ENCODE results near the gene CSRNP3.

CSRNP3 gene

DNA sequence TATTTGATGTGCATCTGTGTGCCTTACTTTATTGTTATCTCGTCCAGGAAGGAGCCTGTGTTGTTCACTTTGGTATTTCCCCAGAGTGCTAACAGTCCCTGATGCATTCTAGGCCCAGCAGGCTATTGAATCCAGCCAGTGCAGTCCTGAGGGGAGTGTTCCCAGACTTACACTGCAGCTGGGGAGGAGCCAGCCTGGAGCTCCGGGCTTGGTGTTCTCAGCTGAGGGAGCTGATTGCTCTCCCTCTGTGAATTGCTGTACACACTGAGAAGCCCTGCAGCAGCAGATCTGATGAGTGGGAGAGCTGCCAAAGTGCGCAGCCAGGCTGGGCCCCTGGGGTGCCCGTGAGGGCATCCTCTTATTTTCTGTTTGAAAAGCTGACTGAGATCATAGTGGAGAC lies 165.4 kb downstream of the CSRNP3 start:
- no peak overlapping the region for H3K9ac ChIP-seq (ENCODE audit: low read length)
- H3K27ac ChIP-seq (ENCODE audit: low read depth, low read length): no peak overlapping the region
- H3K4me3 ChIP-seq (ENCODE audit: low read length): no peak overlapping the region
- no peaks in the 10 kb centered on the region for H3K36me3 ChIP-seq (ENCODE audit: control insufficient read depth, insufficient read depth, low read length)
- peaks cover 6% of the 10 kb centered on the region for H3K4me1 ChIP-seq (ENCODE audit: control insufficient read depth, insufficient read depth, low read length)
- no peaks in the 10 kb centered on the region for H3K27me3 ChIP-seq (ENCODE audit: control insufficient read depth, insufficient read depth, low read length)

DNA sequence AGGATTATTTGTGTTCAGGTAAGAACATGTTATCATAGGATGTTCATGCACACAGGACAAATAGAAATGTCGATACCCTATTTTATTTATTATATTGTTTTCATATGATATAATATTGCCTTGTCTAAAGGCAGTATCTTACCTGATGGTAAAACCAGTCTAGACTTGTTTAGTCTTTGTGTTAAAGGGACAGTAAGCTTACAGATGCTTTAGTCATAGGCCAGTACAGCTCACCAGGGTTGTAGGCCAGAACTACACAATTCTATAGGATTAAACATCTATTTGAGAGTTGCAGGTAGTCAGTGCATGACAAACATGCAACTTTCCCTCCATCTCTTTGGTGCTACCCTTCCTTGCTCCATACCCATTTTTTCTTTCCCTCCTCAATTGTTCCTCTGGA lies 166.0 kb downstream of the CSRNP3 start:
- no peak overlapping the region for H3K27ac ChIP-seq (ENCODE audit: low read depth, low read length)
- H3K4me3 ChIP-seq (ENCODE audit: low read length): no peak overlapping the region

DNA sequence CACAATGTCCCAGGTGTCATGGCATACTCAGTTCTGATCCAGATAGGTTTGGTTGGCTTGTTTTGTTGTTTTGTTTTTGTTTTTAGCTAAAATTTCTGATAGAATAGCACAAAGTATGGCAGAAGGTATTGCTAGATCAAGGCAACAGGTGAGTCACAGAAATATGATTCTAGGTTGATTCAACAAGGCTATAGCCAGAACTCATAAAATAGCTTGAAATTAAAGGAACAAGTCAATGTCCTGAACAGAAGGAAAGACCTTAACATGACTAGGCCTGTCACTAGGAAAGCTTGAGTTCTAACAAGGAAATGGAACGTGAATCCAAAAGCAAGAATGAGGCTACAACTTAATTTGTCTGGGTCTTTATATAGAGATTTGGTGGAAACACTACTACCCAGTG lies 167.5 kb downstream of the CSRNP3 start:
- H3K9ac ChIP-seq (ENCODE audit: low read length): no peak overlapping the region
- H3K27ac ChIP-seq (ENCODE audit: low read depth, low read length): no peak overlapping the region
- no peaks in the 10 kb centered on the region for H3K27me3 ChIP-seq (ENCODE audit: control insufficient read depth, insufficient read depth, low read length)
- no peak overlapping the region for H3K4me3 ChIP-seq (ENCODE audit: low read length)
- no peaks in the 10 kb centered on the region for H3K36me3 ChIP-seq (ENCODE audit: control insufficient read depth, insufficient read depth, low read length)
- peaks cover 6% of the 10 kb centered on the region for H3K4me1 ChIP-seq (ENCODE audit: control insufficient read depth, insufficient read depth, low read length)

More for the DNA sequence above, 166.0 kb downstream of the CSRNP3 start:
- Histone ChIP-seq H3K9ac (ENCODE audit: low read length) (no peak overlapping the region), H3K4me1 (ENCODE audit: control insufficient read depth, insufficient read depth, low read length) (peaks cover 6% of the 10 kb centered on the region), H3K27me3 (ENCODE audit: control insufficient read depth, insufficient read depth, low read length) (no peaks in the 10 kb centered on the region), H3K36me3 (ENCODE audit: control insufficient read depth, insufficient read depth, low read length) (no peaks in the 10 kb centered on the region)

DNA sequence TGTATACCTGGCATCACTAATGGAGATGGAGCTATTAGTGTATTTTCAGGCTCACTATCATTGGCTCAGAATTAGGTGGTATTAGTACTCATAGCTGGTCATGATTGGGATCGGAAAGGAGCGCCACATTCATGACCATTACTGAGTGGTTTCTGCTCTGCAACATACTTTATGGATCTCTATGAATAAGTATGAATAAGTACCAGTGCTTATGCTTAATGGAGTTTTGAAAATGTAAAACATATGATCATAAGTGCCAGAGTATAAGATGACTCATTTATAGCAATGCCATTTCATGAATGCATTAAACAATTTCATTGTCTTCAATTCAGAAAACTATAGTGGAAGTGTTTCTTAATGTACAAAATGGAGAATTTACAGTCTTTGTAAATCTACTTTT lies 167.9 kb downstream of the CSRNP3 start:
- Histone ChIP-seq H3K4me3 (ENCODE audit: low read length) (no peak overlapping the region), H3K27me3 (ENCODE audit: control insufficient read depth, insufficient read depth, low read length) (no peaks in the 10 kb centered on the region), H3K4me1 (ENCODE audit: control insufficient read depth, insufficient read depth, low read length) (peaks cover 6% of the 10 kb centered on the region), H3K9ac (ENCODE audit: low read length) (no peak overlapping the region), H3K27ac (ENCODE audit: low read depth, low read length) (no peak overlapping the region), H3K36me3 (ENCODE audit: control insufficient read depth, insufficient read depth, low read length) (no peaks in the 10 kb centered on the region)

DNA sequence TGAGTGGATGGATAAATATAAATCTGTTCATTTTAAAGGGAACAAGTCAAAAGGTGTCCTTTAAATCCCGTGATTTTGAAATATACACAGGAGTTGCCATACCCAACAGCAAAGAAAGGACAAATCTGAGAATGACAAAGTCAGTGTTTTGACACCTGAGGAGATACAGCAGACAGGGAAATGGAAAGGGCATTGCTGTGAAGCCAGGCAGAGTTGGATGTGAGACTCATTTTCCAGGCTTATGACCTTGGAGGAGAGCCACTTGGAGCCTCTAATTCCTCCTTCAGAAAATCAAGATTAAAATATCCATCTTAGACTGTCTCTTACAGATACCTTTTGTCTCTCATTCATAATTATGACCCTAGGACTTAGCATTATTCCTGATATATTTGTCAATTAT lies 170.0 kb downstream of the CSRNP3 start:
- no peaks in the 10 kb centered on the region for H3K27me3 ChIP-seq (ENCODE audit: control insufficient read depth, insufficient read depth, low read length)

DNA sequence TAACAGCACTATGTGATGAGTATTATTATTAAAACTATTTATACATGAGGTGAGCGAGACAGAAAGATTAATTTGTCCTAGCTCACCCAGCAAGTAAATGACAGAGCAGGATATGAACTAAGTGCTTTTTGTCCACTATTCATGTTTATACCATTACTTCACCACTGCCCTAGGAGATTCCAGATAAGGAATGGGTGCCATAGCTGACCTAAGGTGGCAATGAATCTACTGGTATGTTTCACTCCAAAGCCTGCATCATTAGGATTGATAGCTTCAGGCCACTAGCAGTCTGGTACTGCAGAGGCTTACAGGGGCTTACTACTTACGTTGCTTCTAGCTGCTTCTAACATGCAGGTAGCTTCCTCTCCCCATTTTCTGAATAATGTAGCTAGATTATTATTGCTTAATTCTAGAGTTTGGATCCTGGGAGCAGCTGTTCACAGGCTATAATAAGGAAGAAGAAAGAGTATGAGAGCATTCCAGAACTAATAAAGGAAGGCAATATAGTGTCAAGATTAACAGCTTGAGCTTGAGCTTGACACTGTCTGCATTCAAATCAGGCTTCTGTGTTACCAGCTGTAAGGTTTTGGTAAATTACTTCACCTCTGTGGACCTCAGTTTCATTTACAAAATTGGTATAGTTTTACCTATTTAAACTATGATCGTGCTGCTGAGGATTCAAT lies 170.9 kb downstream of the CSRNP3 start:
- H3K4me3 ChIP-seq (ENCODE audit: low read length): no peak overlapping the region
- H3K9ac ChIP-seq (ENCODE audit: low read length): no peak overlapping the region
- H3K27me3 ChIP-seq (ENCODE audit: control insufficient read depth, insufficient read depth, low read length): no peaks in the 10 kb centered on the region
- H3K27ac ChIP-seq (ENCODE audit: low read depth, low read length): no peak overlapping the region
- no peaks in the 10 kb centered on the region for H3K36me3 ChIP-seq (ENCODE audit: control insufficient read depth, insufficient read depth, low read length)
- H3K4me1 ChIP-seq (ENCODE audit: control insufficient read depth, insufficient read depth, low read length): no peaks in the 10 kb centered on the region

More for the DNA sequence above, 170.0 kb downstream of the CSRNP3 start:
- Histone ChIP-seq H3K27ac (ENCODE audit: low read depth, low read length) (no peak overlapping the region), H3K4me1 (ENCODE audit: control insufficient read depth, insufficient read depth, low read length) (peaks cover 3% of the 10 kb centered on the region), H3K36me3 (ENCODE audit: control insufficient read depth, insufficient read depth, low read length) (no peaks in the 10 kb centered on the region), H3K4me3 (ENCODE audit: low read length) (no peak overlapping the region), H3K9ac (ENCODE audit: low read length) (no peak overlapping the region)

DNA sequence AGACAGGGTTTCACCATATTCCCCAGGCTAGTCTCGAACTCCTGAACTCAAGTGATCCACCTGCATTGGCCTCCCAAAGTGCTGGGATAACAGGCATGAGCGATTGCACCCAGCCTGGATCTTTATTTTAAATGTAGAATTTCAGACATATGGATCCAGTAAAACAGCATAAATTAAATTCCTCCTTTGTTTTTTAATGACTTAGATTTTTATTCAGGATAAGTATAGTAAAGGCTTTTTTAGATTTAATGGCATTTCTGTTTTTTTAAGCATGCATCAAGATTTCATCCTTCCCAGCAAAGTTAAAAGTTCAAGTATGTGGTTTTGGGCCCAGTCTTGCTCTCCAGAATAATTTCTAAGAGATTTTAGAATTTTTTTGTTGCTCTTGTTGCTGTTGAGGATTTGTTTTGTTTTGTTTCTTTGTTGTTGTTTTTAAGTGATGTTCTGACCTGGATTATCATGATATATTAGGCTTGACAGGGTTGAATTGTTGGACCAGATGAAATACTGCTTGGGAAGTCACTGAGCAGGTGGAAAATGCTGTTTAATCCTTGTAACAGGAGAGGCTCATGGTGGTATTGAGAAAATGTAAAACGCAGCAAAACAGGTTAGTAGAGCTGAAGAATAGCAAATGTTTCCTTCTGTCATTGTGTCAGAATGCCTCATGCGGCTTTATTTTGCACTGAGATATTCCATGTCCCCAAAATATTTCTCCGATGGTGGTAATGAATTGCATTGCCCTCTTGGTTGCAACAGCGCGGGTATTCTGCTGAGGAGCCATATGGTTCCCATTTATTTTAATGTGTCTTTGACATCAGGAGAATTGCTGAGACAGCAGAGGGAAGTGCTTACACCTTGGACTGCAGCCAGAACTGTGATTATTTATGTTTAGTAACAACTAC lies 176.7 kb downstream of the CSRNP3 start:
- Histone ChIP-seq H3K27me3 (ENCODE audit: control insufficient read depth, insufficient read depth, low read length) (no peaks in the 10 kb centered on the region), H3K9ac (ENCODE audit: low read length) (no peak overlapping the region), H3K27ac (ENCODE audit: low read depth, low read length) (no peak overlapping the region), H3K4me3 (ENCODE audit: low read length) (no peak overlapping the region), H3K36me3 (ENCODE audit: control insufficient read depth, insufficient read depth, low read length) (no peaks in the 10 kb centered on the region), H3K4me1 (ENCODE audit: control insufficient read depth, insufficient read depth, low read length) (no peaks in the 10 kb centered on the region)

DNA sequence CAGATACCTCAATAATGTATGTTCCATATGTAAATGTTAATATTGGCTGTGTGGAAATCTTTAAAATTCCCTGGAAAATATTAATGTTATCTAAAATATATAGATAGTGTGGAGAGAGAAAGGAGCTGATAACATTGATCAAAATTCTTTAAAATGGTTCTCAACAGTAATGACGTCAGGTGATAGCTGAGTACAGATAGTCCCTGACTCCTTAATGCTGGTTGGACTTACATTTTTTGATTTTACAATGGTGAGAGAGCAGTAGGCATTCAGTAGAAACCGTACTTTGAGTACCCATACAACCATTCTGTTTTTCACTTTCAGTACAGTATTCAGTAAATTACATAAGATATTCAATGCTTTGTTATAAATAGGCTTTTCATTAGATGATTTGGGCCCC lies 177.9 kb downstream of the CSRNP3 start:
- Histone ChIP-seq H3K27ac (ENCODE audit: low read depth, low read length) (no peak overlapping the region), H3K4me3 (ENCODE audit: low read length) (no peak overlapping the region), H3K9ac (ENCODE audit: low read length) (no peak overlapping the region), H3K4me1 (ENCODE audit: control insufficient read depth, insufficient read depth, low read length) (no peaks in the 10 kb centered on the region), H3K27me3 (ENCODE audit: control insufficient read depth, insufficient read depth, low read length) (no peaks in the 10 kb centered on the region), H3K36me3 (ENCODE audit: control insufficient read depth, insufficient read depth, low read length) (no peaks in the 10 kb centered on the region)

DNA sequence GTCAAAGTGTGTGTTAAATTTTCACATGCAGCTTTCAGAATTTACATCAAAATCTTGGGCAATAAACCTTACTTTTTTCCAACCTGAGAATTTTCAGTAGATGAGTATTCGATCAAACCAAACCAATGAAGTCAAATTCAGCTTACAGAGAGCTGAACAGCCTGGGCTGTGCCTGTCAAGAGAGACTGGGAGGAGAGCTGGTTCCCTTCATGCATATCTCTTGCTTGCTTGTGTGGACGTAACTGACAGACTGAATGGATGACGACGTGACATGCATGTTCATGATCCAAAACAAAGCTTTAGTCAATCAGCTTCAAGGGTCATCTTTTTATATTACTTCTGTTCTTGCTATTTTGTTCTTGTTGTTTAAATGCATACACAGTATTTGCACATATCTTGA lies 179.3 kb downstream of the CSRNP3 start:
- no peak overlapping the region for H3K4me3 ChIP-seq (ENCODE audit: low read length)
- no peaks in the 10 kb centered on the region for H3K27me3 ChIP-seq (ENCODE audit: control insufficient read depth, insufficient read depth, low read length)
- no peak overlapping the region for H3K27ac ChIP-seq (ENCODE audit: low read depth, low read length)

DNA sequence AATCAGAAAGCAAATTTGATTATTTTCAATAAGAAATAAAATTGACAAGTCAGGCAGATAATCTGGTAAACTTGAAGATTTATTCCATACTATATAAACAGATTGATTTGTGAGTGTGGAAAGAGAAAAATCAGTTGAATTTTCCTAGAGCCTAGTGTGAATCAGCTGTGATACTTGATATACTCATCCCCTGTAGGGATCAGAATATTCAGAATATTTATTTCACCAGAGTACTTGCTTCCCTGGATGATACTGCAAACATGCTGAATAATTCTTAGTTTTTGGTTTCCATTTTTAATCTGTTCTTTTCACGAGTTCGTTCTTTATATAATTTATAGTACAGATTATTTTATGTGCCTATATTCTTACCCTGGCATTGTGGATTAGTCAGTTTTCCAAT lies 181.7 kb downstream of the CSRNP3 start:
- Histone ChIP-seq H3K4me3 (ENCODE audit: low read length) (no peak overlapping the region), H3K4me1 (ENCODE audit: control insufficient read depth, insufficient read depth, low read length) (no peaks in the 10 kb centered on the region), H3K27me3 (ENCODE audit: control insufficient read depth, insufficient read depth, low read length) (no peaks in the 10 kb centered on the region), H3K36me3 (ENCODE audit: control insufficient read depth, insufficient read depth, low read length) (no peaks in the 10 kb centered on the region), H3K9ac (ENCODE audit: low read length) (no peak overlapping the region), H3K27ac (ENCODE audit: low read depth, low read length) (no peak overlapping the region)

More for the DNA sequence above, 179.3 kb downstream of the CSRNP3 start:
- H3K36me3 ChIP-seq (ENCODE audit: control insufficient read depth, insufficient read depth, low read length): no peaks in the 10 kb centered on the region
- H3K9ac ChIP-seq (ENCODE audit: low read length): no peak overlapping the region
- no peaks in the 10 kb centered on the region for H3K4me1 ChIP-seq (ENCODE audit: control insufficient read depth, insufficient read depth, low read length)

DNA sequence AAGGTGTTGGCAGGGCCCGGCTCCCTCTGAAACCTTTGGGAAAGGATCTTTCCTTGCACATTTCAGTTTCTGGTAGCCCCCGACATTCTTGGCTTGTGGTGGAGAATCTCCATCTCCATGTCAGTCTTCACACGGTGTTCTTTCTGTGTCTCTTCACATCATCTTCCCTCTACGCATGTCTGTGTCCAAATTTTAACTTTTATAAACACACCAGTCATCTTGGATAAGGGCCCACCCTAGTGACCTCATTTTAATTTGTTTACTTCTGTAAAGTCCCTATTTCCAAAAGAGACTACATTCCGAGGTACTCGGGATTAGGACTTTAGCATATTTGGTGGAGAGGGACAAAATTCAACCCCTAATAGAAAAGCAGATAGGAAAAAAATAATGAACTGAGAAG lies 186.2 kb downstream of the CSRNP3 start:
- Histone ChIP-seq H3K36me3 (ENCODE audit: control insufficient read depth, insufficient read depth, low read length) (no peaks in the 10 kb centered on the region), H3K27me3 (ENCODE audit: control insufficient read depth, insufficient read depth, low read length) (no peaks in the 10 kb centered on the region), H3K4me3 (ENCODE audit: low read length) (no peak overlapping the region), H3K27ac (ENCODE audit: low read depth, low read length) (peak overlapping the region; percentile 7), H3K9ac (ENCODE audit: low read length) (no peak overlapping the region), H3K4me1 (ENCODE audit: control insufficient read depth, insufficient read depth, low read length) (no peaks in the 10 kb centered on the region)

DNA sequence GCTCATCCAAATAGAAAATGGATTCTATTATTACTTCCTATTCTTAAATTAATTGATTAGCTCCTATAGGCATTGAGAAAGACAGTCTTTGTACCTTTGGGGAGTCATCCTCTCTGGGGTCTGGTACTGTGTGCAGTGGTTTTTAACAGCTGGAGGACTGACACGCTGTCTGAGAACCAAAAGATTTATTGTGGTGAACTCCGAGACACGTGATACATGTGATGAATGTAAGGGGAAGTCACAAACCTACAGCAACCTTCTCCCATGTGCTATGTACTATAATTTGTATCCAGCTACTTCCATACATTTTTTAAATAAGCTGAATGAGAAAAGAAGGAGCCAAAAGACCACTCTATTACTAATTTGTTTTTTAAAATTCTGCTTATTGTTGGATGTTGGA lies 190.9 kb downstream of the CSRNP3 start:
- no peak overlapping the region for H3K4me3 ChIP-seq (ENCODE audit: low read length)
- no peaks in the 10 kb centered on the region for H3K27me3 ChIP-seq (ENCODE audit: control insufficient read depth, insufficient read depth, low read length)
- no peak overlapping the region for H3K9ac ChIP-seq (ENCODE audit: low read length)
- no peaks in the 10 kb centered on the region for H3K4me1 ChIP-seq (ENCODE audit: control insufficient read depth, insufficient read depth, low read length)
- H3K27ac ChIP-seq (ENCODE audit: low read depth, low read length): no peak overlapping the region
- no peaks in the 10 kb centered on the region for H3K36me3 ChIP-seq (ENCODE audit: control insufficient read depth, insufficient read depth, low read length)

DNA sequence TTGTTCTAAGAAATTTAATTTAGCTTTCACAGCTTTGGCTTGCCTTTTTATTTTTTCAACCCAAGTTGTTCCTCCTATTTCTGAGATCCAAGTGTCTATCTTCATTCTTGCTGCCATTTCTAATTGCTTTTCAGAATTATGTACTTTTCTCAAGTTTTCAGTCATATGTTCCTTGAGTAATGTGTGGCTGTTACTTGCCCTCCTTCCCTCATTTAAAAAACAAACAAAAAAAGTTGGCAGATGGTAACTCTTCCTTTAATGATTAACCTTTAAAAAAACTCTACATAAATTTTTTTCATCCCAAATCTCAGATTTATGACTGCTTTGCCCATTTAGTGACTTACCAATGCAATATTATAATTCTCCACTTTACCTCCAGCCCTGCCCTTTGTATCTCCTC lies 193.2 kb downstream of the CSRNP3 start:
- Histone ChIP-seq H3K27ac (ENCODE audit: low read depth, low read length) (no peak overlapping the region), H3K27me3 (ENCODE audit: control insufficient read depth, insufficient read depth, low read length) (no peaks in the 10 kb centered on the region), H3K4me1 (ENCODE audit: control insufficient read depth, insufficient read depth, low read length) (no peaks in the 10 kb centered on the region), H3K9ac (ENCODE audit: low read length) (no peak overlapping the region), H3K36me3 (ENCODE audit: control insufficient read depth, insufficient read depth, low read length) (no peaks in the 10 kb centered on the region), H3K4me3 (ENCODE audit: low read length) (no peak overlapping the region)
